Measurements from ENCODE around the gene RAB9A.

DNA sequence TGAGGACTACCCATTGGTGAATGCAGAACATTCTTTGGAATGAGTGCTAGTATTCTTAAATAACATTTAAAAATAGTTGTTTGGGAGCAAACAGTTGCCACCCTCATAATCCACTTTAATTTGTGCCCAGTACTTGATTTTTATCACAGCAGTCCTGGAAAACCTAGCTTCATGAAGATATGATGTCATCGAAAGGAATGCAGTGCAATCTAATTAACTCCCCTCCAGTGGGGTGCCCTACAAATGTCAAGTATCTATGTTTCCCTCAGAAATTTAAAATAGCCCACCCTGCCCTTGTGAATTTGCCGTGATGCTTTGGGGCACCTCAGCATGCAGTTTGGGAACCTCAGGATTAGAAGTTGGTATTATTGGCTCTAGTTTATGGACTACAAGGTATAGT, 5.4 kb downstream of the RAB9A start:
- TF ChIP-seq, protein P1, sequence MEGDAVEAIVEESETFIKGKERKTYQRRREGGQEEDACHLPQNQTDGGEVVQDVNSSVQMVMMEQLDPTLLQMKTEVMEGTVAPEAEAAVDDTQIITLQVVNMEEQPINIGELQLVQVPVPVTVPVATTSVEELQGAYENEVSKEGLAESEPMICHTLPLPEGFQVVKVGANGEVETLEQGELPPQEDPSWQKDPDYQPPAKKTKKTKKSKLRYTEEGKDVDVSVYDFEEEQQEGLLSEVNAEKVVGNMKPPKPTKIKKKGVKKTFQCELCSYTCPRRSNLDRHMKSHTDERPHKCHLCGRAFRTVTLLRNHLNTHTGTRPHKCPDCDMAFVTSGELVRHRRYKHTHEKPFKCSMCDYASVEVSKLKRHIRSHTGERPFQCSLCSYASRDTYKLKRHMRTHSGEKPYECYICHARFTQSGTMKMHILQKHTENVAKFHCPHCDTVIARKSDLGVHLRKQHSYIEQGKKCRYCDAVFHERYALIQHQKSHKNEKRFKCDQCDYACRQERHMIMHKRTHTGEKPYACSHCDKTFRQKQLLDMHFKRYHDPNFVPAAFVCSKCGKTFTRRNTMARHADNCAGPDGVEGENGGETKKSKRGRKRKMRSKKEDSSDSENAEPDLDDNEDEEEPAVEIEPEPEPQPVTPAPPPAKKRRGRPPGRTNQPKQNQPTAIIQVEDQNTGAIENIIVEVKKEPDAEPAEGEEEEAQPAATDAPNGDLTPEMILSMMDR (IDR thresholded peaks at IDR 0.05): no peak
- no peak for TF ChIP-seq POLR2A (IDR thresholded peaks at IDR 0.05)

Data from lower leg skin (tissue), 3 donors.